Measurements from ENCODE around the gene GALM.

GRCh38 chr2:38771632-38772031, 105.7 kb downstream of the GALM start:
- TF ChIP-seq EZH2 (IDR thresholded peaks at IDR 0.05; ENCODE audit: borderline replicate concordance, insufficient read depth, low read length, poor library complexity, severe bottlenecking) (no peak), CTCF (IDR thresholded peaks at IDR 0.05; ENCODE audit: poor library complexity, severe bottlenecking) (no peak), MXI1 (conservative IDR thresholded peaks at IDR 0.05; ENCODE audit: poor library complexity, severe bottlenecking) (no peak), POLR2AphosphoS5 (IDR thresholded peaks at IDR 0.05) (no peak), REST (IDR thresholded peaks at IDR 0.05; ENCODE audit: borderline replicate concordance) (no peak), RAD21 (conservative IDR thresholded peaks at IDR 0.05) (no peak), EP300 (conservative IDR thresholded peaks at IDR 0.05; ENCODE audit: poor library complexity, severe bottlenecking) (no peak), SMC3 (conservative IDR thresholded peaks at IDR 0.05; ENCODE audit: poor library complexity) (no peak), TAF1 (IDR thresholded peaks at IDR 0.05; ENCODE audit: low read depth) (no peak)
